Measurements from ENCODE around the gene NFYA.

Gene NFYA

DNA sequence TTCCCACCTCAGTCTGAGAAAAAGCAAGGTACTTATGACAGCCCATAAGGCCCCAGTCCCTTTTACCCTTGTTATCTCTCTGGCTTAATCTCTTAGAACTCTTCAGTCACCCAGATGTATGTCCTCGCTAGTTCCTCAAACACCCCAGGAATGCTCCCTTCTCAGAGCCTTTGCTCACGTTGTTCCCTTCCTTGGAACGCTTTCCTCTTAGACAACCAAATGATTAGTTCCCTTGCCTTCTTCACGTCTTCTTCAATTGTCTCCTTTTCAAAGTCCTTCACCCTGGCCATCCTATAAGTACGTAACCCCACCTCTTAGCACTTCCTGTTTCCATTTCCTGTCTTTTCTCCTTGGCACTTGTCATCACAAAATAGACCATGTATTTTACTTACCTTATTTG, 20.9 kb upstream of the NFYA start:
- CTCF ChIA-PET: interaction anchor here (1.3 to 4.6 kb wide), 4 partner anchors 12 to 24 kb away, joined by 3 to 29 read pairs (median 8); partner anchors contain the start of gene UNC5CL
- H3K4me1 Mint-ChIP-seq: peaks cover 21% of the 10 kb centered on the region
- peaks cover 2% of the 10 kb centered on the region for H3K9me3 Mint-ChIP-seq
- DNase-seq: no peak
- H3K27me3 Mint-ChIP-seq: no peaks in the 10 kb centered on the region
- H3K4me3 Mint-ChIP-seq: no peak overlapping the region
- peaks cover 10% of the 10 kb centered on the region for H3K36me3 Mint-ChIP-seq
- peak overlapping the region; percentile 79 for H3K27ac Mint-ChIP-seq

DNA sequence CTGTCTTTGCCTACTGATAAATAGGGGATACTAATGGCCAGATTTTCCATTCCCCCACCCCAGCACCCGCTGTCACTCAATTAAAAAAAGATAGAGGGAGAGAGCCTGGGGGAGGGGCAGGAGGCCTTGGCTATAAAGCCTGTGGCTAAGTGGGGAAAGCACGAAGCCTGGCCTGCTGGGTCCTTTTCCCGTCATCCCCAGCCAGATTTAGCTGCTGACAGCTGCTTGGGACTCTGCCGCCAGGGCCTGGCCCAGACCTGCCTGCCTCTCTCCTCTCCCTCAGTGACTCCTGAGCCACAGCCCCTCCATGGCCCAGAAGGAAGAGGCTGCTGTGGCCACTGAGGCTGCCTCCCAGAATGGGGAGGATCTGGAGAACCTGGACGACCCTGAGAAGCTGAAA, 19.7 kb upstream of the NFYA start, which contains the start of gene APOBEC2:
APOBEC2 (plus strand) TSS at position 162 of the 400 bp plus-strand sequence; CDS start at position 308, 146 bp downstream.
- Mint-ChIP-seq H3K27ac (peak within 1 kb of the TSS; percentile 79), H3K36me3 (peaks cover 10% of the 10 kb centered on the region), H3K4me3 (no peak within 1 kb of the TSS), H3K27me3 (no peaks in the 10 kb centered on the region), H3K4me1 (peaks cover 21% of the 10 kb centered on the region), H3K9me3 (peaks cover 2% of the 10 kb centered on the region)
- no peak for DNase-seq
- CTCF ChIA-PET: interaction anchor here (1.2 to 4.7 kb wide), 6 partner anchors 11 to 25 kb away, joined by 3 to 38 read pairs (median 8); partner anchors contain the start of gene UNC5CL

DNA sequence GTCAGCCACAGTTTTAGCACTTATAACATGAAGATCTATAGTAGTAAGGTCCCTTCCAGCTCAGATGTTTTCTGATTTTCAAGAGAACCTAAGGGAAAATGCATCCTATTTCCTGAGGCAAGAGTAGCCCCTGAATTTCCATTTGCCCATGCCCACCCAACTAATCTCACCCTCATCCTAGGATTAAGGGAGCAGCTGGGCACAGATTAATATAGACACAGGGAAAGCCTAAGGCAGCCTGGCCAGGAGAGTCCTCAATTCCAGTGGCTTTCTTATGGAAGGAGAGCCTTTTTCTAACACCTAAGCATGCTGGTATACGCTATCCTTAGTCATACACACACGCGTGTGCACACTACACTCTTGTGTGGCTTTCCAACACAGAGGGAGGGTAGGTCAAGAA, 18.3 kb upstream of the NFYA start:
- Mint-ChIP-seq H3K9me3 (peaks cover 2% of the 10 kb centered on the region), H3K36me3 (peaks cover 10% of the 10 kb centered on the region), H3K27me3 (no peaks in the 10 kb centered on the region), H3K4me1 (peaks cover 21% of the 10 kb centered on the region), H3K27ac (no peak overlapping the region), H3K4me3 (no peak overlapping the region)
- CTCF ChIA-PET: interaction anchor here (1.2 to 4.7 kb wide), 6 partner anchors 8 to 128 kb away, joined by 3 to 38 read pairs (median 14); partner anchors contain the start of gene UNC5CL
- no peak for DNase-seq

DNA sequence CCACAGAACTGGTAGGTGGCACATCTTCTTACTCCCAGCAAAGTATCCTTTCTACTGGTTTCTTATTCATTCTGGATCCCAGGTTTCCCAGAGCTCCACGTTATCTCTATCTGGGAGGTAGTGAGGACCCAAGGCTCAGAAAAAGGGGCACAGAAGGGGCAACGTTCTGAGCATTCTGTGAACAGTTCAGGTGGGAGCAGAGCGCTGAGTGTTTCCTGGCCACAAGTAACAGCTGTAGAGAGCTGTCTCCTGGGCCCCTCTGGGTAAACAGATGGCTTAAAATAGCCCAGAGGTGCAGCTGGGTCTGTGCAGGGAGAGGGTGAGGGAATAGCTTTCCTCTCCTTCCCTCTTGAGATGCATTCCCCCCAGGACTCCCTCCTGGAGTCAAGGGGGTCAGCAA, 17.6 kb upstream of the NFYA start:
- Mint-ChIP-seq H3K4me3 (no peak overlapping the region), H3K27ac (no peak overlapping the region), H3K36me3 (peaks cover 10% of the 10 kb centered on the region), H3K27me3 (no peaks in the 10 kb centered on the region), H3K4me1 (peaks cover 21% of the 10 kb centered on the region), H3K9me3 (peaks cover 2% of the 10 kb centered on the region)
- no peak for DNase-seq
- CTCF ChIA-PET: interaction anchor here (0.6 to 4.7 kb wide), 9 partner anchors 9 to 130 kb away, joined by 3 to 38 read pairs (median 3); partner anchors contain the start of gene UNC5CL

DNA sequence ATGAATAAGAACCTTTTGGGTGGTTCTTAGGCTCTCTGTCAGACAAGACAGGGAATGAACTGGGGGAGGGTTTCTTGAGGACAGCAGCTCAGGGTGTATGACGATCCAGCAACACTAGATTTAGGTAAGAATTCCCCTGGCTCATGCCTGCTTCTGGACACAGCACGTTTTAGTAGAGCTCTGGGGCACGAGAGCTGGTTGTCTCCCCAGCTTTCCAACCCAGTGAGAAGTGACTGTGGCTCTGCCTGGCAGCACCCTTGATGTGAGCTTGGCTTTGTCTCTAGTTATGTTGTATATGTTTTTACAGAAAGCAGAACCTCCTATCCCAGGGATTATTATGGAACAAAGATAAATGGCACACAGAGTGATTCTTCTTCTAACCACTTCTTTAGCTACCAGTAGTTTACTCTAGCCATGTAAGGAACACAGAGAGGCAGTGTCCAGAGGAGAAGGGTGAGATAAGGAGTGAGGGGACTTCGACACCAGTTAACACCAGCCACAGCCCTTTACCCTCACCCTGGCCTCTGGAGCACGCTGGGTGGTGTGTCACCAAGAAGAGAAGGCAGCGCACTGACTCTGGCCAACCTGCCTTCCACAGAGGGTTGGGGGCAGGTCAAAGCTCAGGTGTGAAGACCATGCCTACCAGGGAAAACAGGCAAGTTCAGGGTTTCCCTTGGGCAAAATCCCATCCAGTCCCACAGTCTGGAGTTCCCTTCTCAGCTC, 15.8 kb upstream of the NFYA start:
- H3K4me3 Mint-ChIP-seq: no peak overlapping the region
- peaks cover 1% of the 10 kb centered on the region for H3K9me3 Mint-ChIP-seq
- peaks cover 10% of the 10 kb centered on the region for H3K4me1 Mint-ChIP-seq
- H3K36me3 Mint-ChIP-seq: peaks cover 10% of the 10 kb centered on the region
- no peak overlapping the region for H3K27ac Mint-ChIP-seq
- CTCF ChIA-PET: interaction anchor here (0.7 to 4.7 kb wide), 7 partner anchors 8 to 34 kb away, joined by 3 to 38 read pairs (median 6); partner anchors contain the start of gene UNC5CL
- H3K27me3 Mint-ChIP-seq: no peaks in the 10 kb centered on the region
- DNase-seq: no peak

DNA sequence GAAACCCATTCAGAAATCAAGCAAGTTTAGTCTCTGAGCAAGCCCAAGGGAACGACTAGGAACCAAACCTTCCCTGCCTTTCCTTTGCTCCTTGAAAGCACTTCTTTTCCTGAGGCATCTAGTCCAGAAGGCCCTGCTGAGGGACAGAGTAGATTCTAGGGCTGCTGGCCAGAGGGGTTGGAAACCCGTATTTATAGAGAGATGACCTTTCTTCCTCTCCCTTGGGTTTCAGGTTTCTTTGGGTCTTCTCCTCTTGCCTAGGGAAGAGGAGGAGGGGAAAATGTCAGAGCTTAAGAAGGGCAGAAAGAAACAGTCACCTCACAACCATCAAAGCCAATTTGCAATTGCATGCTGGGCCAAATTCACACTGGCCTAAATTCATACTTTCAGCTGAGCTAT, 14.0 kb upstream of the NFYA start:
- no peak overlapping the region for H3K27ac Mint-ChIP-seq
- peaks cover 2% of the 10 kb centered on the region for H3K4me1 Mint-ChIP-seq
- no peaks in the 10 kb centered on the region for H3K27me3 Mint-ChIP-seq
- H3K4me3 Mint-ChIP-seq: no peak overlapping the region
- no peaks in the 10 kb centered on the region for H3K9me3 Mint-ChIP-seq
- CTCF ChIA-PET: interaction anchor here (0.7 to 3.2 kb wide), 5 partner anchors 10 to 124 kb away, joined by 3 to 11 read pairs (median 5); partner anchors contain the start of gene UNC5CL
- no peak for DNase-seq
- H3K36me3 Mint-ChIP-seq: peaks cover 14% of the 10 kb centered on the region

DNA sequence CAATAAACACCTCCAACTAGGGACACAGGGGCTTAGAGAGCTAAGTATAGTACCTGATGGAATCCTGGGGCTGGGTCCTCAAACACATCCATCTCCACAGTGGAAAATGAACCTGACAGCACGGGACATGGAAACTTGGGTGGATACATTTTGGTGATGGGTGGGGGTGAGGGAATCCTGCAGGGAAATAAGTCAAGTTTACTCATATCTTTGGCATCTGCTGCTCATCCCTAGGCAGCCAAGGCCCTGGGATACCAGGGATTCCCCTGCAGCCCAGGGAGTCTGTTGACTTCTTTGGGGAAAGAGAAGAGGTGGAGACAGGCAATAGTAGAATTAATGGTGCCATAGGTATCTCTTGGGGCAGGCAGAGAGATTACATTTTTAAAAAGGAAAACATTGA, 13.2 kb upstream of the NFYA start:
- H3K27me3 Mint-ChIP-seq: no peaks in the 10 kb centered on the region
- H3K4me3 Mint-ChIP-seq: no peak overlapping the region
- no peaks in the 10 kb centered on the region for H3K9me3 Mint-ChIP-seq
- H3K27ac Mint-ChIP-seq: no peak overlapping the region
- peaks cover 10% of the 10 kb centered on the region for H3K4me1 Mint-ChIP-seq
- DNase-seq: no peak
- H3K36me3 Mint-ChIP-seq: peaks cover 19% of the 10 kb centered on the region
- CTCF ChIA-PET: interaction anchor here (0.8 to 3.2 kb wide), 4 partner anchors 9 to 123 kb away, joined by 3 to 11 read pairs (median 6); partner anchors contain the start of gene UNC5CL

DNA sequence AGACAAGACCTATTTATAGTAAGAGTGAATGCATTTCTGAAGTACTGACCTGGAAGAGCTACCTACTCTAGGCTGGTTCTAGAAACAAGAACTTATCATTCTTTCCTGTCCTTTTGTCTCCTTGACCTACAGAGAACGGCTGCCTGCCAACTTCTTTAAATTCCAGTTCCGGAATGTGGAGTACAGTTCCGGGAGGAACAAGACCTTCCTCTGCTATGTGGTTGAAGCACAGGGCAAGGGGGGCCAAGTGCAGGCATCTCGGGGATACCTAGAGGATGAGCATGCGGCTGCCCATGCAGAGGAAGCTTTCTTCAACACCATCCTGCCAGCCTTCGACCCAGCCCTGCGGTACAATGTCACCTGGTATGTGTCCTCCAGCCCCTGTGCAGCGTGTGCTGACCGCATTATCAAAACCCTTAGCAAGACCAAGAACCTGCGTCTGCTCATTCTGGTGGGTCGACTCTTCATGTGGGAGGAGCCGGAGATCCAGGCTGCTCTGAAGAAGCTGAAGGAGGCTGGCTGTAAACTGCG, 11.5 kb upstream of the NFYA start:
- no peak overlapping the region for H3K27ac Mint-ChIP-seq
- no peak for DNase-seq
- CTCF ChIA-PET: interaction anchor here (0.7 to 3.2 kb wide), 4 partner anchors 8 to 121 kb away, joined by 3 to 11 read pairs (median 6); partner anchors contain the start of gene UNC5CL
- no peaks in the 10 kb centered on the region for H3K9me3 Mint-ChIP-seq
- H3K4me1 Mint-ChIP-seq: peaks cover 14% of the 10 kb centered on the region
- H3K4me3 Mint-ChIP-seq: no peak overlapping the region
- H3K36me3 Mint-ChIP-seq: peaks cover 23% of the 10 kb centered on the region
- no peaks in the 10 kb centered on the region for H3K27me3 Mint-ChIP-seq

DNA sequence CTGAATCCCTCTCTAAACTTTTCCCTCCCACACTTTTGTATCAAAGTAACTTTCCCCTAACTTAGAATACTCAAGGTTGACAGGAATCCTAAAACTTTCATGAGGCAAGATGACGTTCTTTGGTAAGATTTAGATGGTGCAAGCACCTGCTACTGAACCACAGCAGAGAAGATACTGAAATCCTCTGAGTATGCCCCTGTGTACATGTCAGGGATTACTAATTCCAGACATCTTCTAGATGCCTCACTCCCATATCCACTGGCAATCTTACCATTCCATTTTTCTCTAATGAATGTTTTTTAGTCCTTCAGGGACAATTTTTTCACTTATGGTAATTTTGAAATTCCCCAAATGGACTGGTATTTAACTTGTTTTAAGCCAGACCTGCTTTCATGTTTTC, 10.7 kb upstream of the NFYA start:
- Mint-ChIP-seq H3K4me1 (peaks cover 20% of the 10 kb centered on the region), H3K36me3 (peaks cover 31% of the 10 kb centered on the region), H3K9me3 (no peaks in the 10 kb centered on the region), H3K27me3 (no peaks in the 10 kb centered on the region), H3K4me3 (no peak overlapping the region), H3K27ac (no peak overlapping the region)
- no peak for DNase-seq
- CTCF ChIA-PET: interaction anchor here (1.1 kb wide), 1 partner anchor 258 kb away, joined by 3 read pairs; no protein-coding TSS in a partner anchor

DNA sequence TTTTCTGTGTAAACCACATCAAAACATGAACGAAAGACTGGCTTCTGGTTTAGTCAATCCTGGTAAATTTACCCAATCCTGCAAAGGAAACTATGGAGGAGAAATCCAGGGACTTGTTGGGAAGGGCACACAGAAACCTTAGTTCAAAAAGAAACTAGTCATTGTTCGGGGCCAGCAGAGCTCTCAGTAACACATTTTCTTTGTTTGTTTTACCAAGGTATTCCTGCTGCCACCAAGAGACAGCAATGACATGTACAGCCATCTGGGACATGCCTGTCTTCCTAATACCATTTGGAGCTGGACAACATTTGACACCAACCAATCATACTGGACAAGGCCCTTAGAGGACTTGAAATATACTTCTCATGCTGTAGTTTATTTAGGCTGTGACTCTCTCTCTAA, 8.9 kb upstream of the NFYA start:
- Mint-ChIP-seq H3K9me3 (no peaks in the 10 kb centered on the region), H3K4me3 (no peak overlapping the region), H3K27me3 (no peaks in the 10 kb centered on the region), H3K27ac (no peak overlapping the region), H3K4me1 (peaks cover 38% of the 10 kb centered on the region), H3K36me3 (peaks cover 46% of the 10 kb centered on the region)
- no peak for DNase-seq
- CTCF ChIA-PET: interaction anchor here (1.7 kb wide), 2 partner anchors 11 to 25 kb away, joined by 4 to 5 read pairs; partner anchors contain the start of genes APOBEC2 and UNC5CL

DNA sequence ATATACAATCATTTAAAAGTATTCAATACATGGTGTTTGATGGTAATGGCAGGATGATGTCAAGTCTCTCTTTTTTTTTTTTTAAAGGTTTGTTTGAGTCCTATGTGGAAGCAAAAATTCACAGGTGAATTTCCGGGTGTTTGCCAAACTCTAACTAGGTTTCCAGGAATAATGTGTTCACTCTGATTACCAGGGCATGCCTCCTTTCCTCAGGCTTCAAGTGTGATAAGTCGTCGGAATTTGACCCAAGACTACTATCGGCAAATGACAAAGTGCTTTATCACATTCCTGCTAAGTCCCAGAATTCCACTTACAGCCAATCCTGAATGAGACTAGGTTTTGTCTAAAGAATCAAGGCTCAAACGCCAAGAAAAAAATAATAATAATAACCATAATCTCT, 7.9 kb upstream of the NFYA start:
- DNase-seq: no peak
- Mint-ChIP-seq H3K27ac (no peak overlapping the region), H3K4me1 (peaks cover 47% of the 10 kb centered on the region), H3K4me3 (no peak overlapping the region), H3K27me3 (no peaks in the 10 kb centered on the region), H3K9me3 (no peaks in the 10 kb centered on the region), H3K36me3 (peaks cover 48% of the 10 kb centered on the region)
- CTCF ChIA-PET: interaction anchor here (1.0 to 1.7 kb wide), 3 partner anchors 9 to 26 kb away, joined by 4 to 5 read pairs (median 4); partner anchors contain the start of genes APOBEC2 and UNC5CL

DNA sequence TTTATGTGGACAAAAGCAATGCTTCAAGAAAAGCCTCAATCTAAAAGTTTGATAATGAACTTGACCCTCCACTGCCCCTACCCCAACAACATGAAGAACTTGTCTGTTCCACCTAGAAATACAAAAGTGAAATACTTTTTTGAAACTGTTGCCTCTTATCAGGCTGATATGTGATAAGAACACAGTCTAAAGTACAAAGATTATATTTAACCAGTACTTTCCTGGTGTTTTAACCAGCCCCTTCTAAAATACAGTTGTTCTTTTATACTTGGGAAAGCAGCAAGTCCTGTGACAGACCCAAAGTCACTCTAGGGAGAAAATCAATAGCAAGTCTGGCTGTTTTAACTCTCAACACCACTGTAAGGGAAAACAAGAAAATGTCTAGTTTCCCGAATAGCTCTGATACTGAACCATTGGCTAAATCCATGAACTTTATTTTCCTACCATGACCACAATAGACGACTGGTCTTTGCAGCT, 7.2 kb upstream of the NFYA start:
- CTCF ChIA-PET: interaction anchor here (0.9 to 1.3 kb wide), 4 partner anchors 10 to 27 kb away, joined by 3 to 4 read pairs (median 4); partner anchors contain the start of gene UNC5CL
- H3K27me3 Mint-ChIP-seq: no peaks in the 10 kb centered on the region
- H3K4me3 Mint-ChIP-seq: no peak overlapping the region
- H3K9me3 Mint-ChIP-seq: no peaks in the 10 kb centered on the region
- H3K4me1 Mint-ChIP-seq: peaks cover 53% of the 10 kb centered on the region
- DNase-seq: no peak
- peaks cover 51% of the 10 kb centered on the region for H3K36me3 Mint-ChIP-seq
- H3K27ac Mint-ChIP-seq: peak overlapping the region; percentile 54

DNA sequence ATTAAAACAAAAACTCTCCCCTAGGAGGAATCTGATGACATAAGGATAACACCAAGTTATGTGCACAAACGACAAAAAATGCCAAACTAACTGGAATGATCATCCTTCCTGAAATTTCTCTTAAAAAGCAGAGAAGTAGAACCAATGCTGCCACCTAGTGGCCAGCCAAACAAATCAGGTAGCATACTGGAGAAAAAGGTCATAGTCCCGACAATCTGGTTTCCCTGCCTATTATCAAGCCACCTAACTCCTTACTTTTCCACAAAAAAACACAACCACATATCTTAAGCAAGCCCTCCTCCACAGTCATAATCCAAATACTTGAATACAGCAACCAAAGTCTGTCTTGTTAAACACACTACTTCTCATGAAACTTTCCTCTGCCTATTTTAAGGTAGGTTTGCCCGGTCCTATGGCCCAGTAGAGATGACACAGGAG, 5.9 kb upstream of the NFYA start:
- CTCF ChIA-PET: interaction anchor here (0.9 to 3.1 kb wide), 5 partner anchors 10 to 62 kb away, joined by 3 to 19 read pairs (median 6); partner anchors contain the start of gene UNC5CL

DNA sequence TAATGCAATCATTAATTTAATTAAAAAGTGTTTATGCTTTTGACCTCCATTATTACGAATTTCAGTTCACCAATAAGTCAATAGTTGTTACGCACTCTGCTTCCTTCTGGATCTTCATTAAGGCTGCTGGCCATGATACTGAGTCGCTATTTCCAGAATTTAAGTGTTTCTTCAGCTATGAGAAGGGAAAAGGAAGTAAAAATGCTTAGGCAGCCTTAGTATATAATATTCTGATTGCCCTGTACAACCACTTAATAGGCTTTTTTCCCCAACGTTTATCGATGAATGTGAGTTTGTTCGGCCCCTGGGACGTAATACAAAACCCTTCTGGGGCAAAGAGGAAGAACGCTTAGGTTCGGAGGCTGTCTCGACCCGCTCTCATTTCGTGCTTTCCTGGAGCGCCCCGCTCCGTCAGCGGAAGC, 1.3 kb upstream of the NFYA start:
- H3K27me3 Mint-ChIP-seq: no peaks in the 10 kb centered on the region
- no peak for DNase-seq
- peak overlapping the region; percentile 99 for H3K27ac Mint-ChIP-seq
- H3K4me3 Mint-ChIP-seq: peak overlapping the region; percentile 91
- peaks cover 45% of the 10 kb centered on the region for H3K36me3 Mint-ChIP-seq
- H3K4me1 Mint-ChIP-seq: peaks cover 74% of the 10 kb centered on the region
- CTCF ChIA-PET: interaction anchor here (0.7 to 4.0 kb wide), 5 partner anchors 11 to 111 kb away, joined by 3 to 16 read pairs (median 3); no protein-coding TSS in a partner anchor
- H3K9me3 Mint-ChIP-seq: no peaks in the 10 kb centered on the region

More for the DNA sequence above, 5.9 kb upstream of the NFYA start:
- Mint-ChIP-seq H3K27me3 (no peaks in the 10 kb centered on the region), H3K36me3 (peaks cover 52% of the 10 kb centered on the region), H3K27ac (no peak overlapping the region), H3K4me3 (no peak overlapping the region), H3K4me1 (peaks cover 64% of the 10 kb centered on the region), H3K9me3 (no peaks in the 10 kb centered on the region)
- DNase-seq: peak; percentile 76

All from activated naive CD4-positive, alpha-beta T cell treated with anti-CD3 and anti-CD28 coated beads, Interleukin-2, amount 10 ng/mL, durations not matched to agents 7 days and 5 days (primary cell).